K562 (cell line): ENCODE data around the gene SLC2A4RG. TPM values are rescaled to one million over a fixed set of nuclear protein-coding genes. Genes with fewer than 3 reads are reported as not detected.

Source experiments
- FIP1L1 ChIP-seq: fragments of 200-400 bp; formaldehyde crosslinking; IDR thresholded peaks from 2 replicates; pipeline ENCODE4 v1.6.1; 2018; ENCODE audit warnings: mild to moderate bottlenecking, low read depth, low read length; ENCODE audit not compliant: poor library complexity, severe bottlenecking
- HNRNPUL1 ChIP-seq: fragments of 200-400 bp; formaldehyde crosslinking; IDR thresholded peaks from 2 replicates; pipeline ENCODE4 v1.6.1; 2017; ENCODE audit warnings: low read length
- RBM14 ChIP-seq: fragments of 200-400 bp; formaldehyde crosslinking; IDR thresholded peaks from 2 replicates; pipeline ENCODE4 v1.6.1; 2018; ENCODE audit warnings: low read depth, mild to moderate bottlenecking, low read length, moderate library complexity, borderline replicate concordance; ENCODE audit not compliant: insufficient read depth
- RREB1 ChIP-seq: fragments of 250-450 bp; sonication (Bioruptor Pico); IDR thresholded peaks from 2 replicates; pipeline ENCODE4 v1.4.0; 2020
- ZBTB11 ChIP-seq, 3 experiments: fragments of 200-800 bp in 1 of 3; fragments of 250-450 bp in 1 of 3; fragments of 450-650 bp in 1 of 3; sonication (Bioruptor Pico) in 1 of 3; sonication (Bioruptor generic) in 1 of 3; formaldehyde crosslinking in 1 of 3; IDR thresholded peaks; 2 replicates each; pipeline versions ENCODE4 v1.6.1 to v1.8.0; 2016 to 2022; ENCODE audit warnings: mild to moderate bottlenecking in 2 of 3, missing genetic modification characterization in 2 of 3, missing compliant biosample characterization in 1 of 3, moderate library complexity in 1 of 3
- polyA plus RNA-seq, 8 experiments: library from polyadenylated mRNA; depleted of rRNA in 4 of 8; stranded (reverse) in 5 of 8; unstranded in 3 of 8; fragments of >200 nt; fragmentation: Nextera tagmentation in 2 of 8; fragmentation: Illumina TruSeq in 1 of 8; extraction: Ambion mirVana in 2 of 8; extraction: Trizol in 1 of 8; gene quantifications; 2 replicates each; pipeline versions ENCODE4 v1.2.1 to v1.2.3, GENCODE V29; 2011 to 2014; ENCODE audit warnings: inconsistent platforms in 1 of 8, missing spikeins in 1 of 8
- total RNA-seq, 7 experiments: library from RNA; depleted of rRNA in 6 of 7; stranded (reverse); fragments of >200 nt in 6 of 7; fragmentation: Illumina TruSeq in 2 of 7; extraction: Trizol in 2 of 7; gene quantifications; 2 replicates each; pipeline versions ENCODE4 v1.2.1 to v1.2.3, GENCODE V29; 2011 to 2021; ENCODE audit warnings: low replicate concordance in 1 of 7

SLC2A4RG gene
- total and polyA plus RNA-seq, 9 of the 15 experiments (the other 6 are each of a cell fraction or from before 2014, with no cell fraction given) = 0.34 to 97.3 (median 26.5) TPM

GRCh38 chr20:63694584-63695423, 44.8 kb upstream of the SLC2A4RG start (continued):
- peak; percentile 83; the same call in 1 of the 2 replicates for TF ChIP-seq HNRNPUL1
- TF ChIP-seq FIP1L1 = peak; percentile 43
- 0 out of 2 replicates have a peak, but pooled peaks have one; percentile 47 for TF ChIP-seq RBM14
- TF ChIP-seq ZBTB11 (CRISPR knock-in tag; IDR thresholded peaks at IDR 0.05) = no peak
- no peak for TF ChIP-seq RREB1 (CRISPR knock-in tag)
